ENCODE measurements around the gene ARF3. TPM values are rescaled to one million over a fixed set of nuclear protein-coding genes. Genes with fewer than 3 reads are reported as not detected.

Gene ARF3
- polyA plus RNA-seq, 1 of the 3 experiments (the other 2 are of a cell fraction) = 204 TPM

DNA sequence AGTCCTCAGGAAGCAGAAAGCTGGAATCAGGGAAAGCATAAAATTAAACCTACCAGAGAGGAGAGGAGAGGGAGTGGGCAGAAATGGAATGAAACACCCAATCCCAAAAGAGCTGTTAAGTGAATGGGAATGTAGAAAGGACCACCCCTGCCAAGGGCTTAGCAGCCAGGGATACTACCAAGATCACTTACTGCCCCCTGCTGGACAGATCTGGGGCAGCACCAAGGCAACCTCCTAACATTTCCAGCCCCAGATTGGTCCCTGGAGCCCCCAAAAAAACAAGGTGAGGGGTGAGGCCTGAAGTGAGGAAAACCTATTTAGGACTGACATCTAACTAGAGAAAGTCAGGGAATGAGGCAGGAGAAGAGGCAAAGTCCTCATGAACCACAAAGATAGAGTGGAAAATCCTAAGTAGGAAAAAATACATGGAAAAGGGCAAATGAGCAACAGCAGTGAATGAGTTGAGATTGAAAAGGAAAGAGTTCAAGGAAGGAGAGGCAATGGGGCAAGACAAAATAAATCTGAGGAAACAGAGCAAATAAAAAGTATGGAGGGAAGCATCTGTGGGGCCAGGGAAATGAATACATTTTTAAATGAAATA lies 20.8 kb downstream of the ARF3 start:
- DNase-seq = peak; percentile 88
- POLR2A ChIA-PET = no interaction called here
- Histone ChIP-seq H4K20me1 (ENCODE audit: insufficient read depth) (peaks cover 53% of the 10 kb centered on the region), H3F3A (replicated peaks; ENCODE audit: insufficient read depth) (peaks cover 17% of the 10 kb centered on the region), H3K27me3 (ENCODE audit: insufficient read depth) (no peaks in the 10 kb centered on the region), H3K4me1 (ENCODE audit: control insufficient read depth in 1 of 2, insufficient read depth in 2 of 2, low read depth in 1 of 2, low read length in 1 of 2) (no peaks in the 10 kb centered on the region), H3K9me3 (no peaks in the 10 kb centered on the region), H3K9me2 (no peaks in the 10 kb centered on the region), H3K27ac (ENCODE audit: low read depth in 2 of 2, low read length in 1 of 2) (no peak overlapping the region), H3K9ac (no peak overlapping the region), H3K4me3 (ENCODE audit: low read depth in 2 of 2, low read length in 1 of 2) (peak overlapping the region in 1 of 2 experiments; percentile 31; a peak in 1 of 4 replicates), H2AFZ (ENCODE audit: low read depth) (no peak overlapping the region), H3K4me2 (no peak overlapping the region), H3K36me3 (replicated peaks in 1 of 2; ENCODE audit: control insufficient read depth in 1 of 2, insufficient read depth in 2 of 2, low read length in 1 of 2) (peaks cover 42 to 74% of the 10 kb centered on the region in 2 experiments), H3K79me2 (ENCODE audit: insufficient read depth) (peaks cover 6% of the 10 kb centered on the region; the same call in 1 of the 2 replicates)
- CTCF ChIA-PET = interaction anchor here (0.6 to 4.6 kb wide), 34 partner anchors 8 to 97 kb away, joined by 3 to 31 read pairs (median 5); partner anchors contain the start of genes DDN, DDX23, FKBP11 and RND1
- no peak for TF ChIP-seq TAF1 (IDR thresholded peaks at IDR 0.05; ENCODE audit: borderline replicate concordance, low read depth, low read length)
- no peak for TF ChIP-seq GATA2 (CRISPR knock-in tag; IDR thresholded peaks at IDR 0.05)
- peak; percentile 51 for TF ChIP-seq SMC3 (IDR thresholded peaks at IDR 0.05; ENCODE audit: low read depth, low read length)
- no peak for TF ChIP-seq TCF12 (IDR thresholded peaks at IDR 0.05)
- TF ChIP-seq, protein P1, sequence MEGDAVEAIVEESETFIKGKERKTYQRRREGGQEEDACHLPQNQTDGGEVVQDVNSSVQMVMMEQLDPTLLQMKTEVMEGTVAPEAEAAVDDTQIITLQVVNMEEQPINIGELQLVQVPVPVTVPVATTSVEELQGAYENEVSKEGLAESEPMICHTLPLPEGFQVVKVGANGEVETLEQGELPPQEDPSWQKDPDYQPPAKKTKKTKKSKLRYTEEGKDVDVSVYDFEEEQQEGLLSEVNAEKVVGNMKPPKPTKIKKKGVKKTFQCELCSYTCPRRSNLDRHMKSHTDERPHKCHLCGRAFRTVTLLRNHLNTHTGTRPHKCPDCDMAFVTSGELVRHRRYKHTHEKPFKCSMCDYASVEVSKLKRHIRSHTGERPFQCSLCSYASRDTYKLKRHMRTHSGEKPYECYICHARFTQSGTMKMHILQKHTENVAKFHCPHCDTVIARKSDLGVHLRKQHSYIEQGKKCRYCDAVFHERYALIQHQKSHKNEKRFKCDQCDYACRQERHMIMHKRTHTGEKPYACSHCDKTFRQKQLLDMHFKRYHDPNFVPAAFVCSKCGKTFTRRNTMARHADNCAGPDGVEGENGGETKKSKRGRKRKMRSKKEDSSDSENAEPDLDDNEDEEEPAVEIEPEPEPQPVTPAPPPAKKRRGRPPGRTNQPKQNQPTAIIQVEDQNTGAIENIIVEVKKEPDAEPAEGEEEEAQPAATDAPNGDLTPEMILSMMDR (IDR thresholded peaks at IDR 0.05) = peak; percentile 94
- TF ChIP-seq, protein P2, sequence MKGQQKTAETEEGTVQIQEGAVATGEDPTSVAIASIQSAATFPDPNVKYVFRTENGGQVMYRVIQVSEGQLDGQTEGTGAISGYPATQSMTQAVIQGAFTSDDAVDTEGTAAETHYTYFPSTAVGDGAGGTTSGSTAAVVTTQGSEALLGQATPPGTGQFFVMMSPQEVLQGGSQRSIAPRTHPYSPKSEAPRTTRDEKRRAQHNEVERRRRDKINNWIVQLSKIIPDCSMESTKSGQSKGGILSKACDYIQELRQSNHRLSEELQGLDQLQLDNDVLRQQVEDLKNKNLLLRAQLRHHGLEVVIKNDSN (IDR thresholded peaks at IDR 0.05; ENCODE audit: borderline replicate concordance, low read depth) = no peak
- TF ChIP-seq RFX5 (IDR thresholded peaks at IDR 0.05; ENCODE audit: low read length) = no peak
- TF ChIP-seq RAD21 (IDR thresholded peaks at IDR 0.05; ENCODE audit: low read length) = peak; percentile 73

- H4K20me1 ChIP-seq (ENCODE audit: insufficient read depth) = peaks cover 35% of the 10 kb centered on the region
- no peak overlapping the region for H3K27ac ChIP-seq (ENCODE audit: low read depth in 2 of 2, low read length in 1 of 2)
- DNase-seq = peak; percentile 33
- H3K9ac ChIP-seq = no peak overlapping the region
- POLR2A ChIA-PET = no interaction called here
- CTCF ChIA-PET = interaction anchor here (1.0 to 4.6 kb wide), 12 partner anchors 10 to 154 kb away, joined by 3 to 31 read pairs (median 4); partner anchors contain the start of genes DDX23, FKBP11 and WNT1
- peaks cover 57 to 69% of the 10 kb centered on the region in 2 experiments for H3K36me3 ChIP-seq (replicated peaks in 1 of 2; ENCODE audit: control insufficient read depth in 1 of 2, insufficient read depth in 2 of 2, low read length in 1 of 2)
- 100% methylated on average over 1 of the region's 1 CpG for WGBS (ENCODE audit: low lambda C conversion rate)
- no peaks in the 10 kb centered on the region for H3K9me3 ChIP-seq
- peaks cover 4% of the 10 kb centered on the region; the same call in 1 of the 2 replicates for H3K79me2 ChIP-seq (ENCODE audit: insufficient read depth)
- H3K4me3 ChIP-seq (ENCODE audit: low read depth in 2 of 2, low read length in 1 of 2) = no peak overlapping the region
- no peak overlapping the region for H3K4me2 ChIP-seq
- H3F3A ChIP-seq (replicated peaks; ENCODE audit: insufficient read depth) = peaks cover 19% of the 10 kb centered on the region
- TF ChIP-seq TCF12 (IDR thresholded peaks at IDR 0.05) = no peak
- TF ChIP-seq, protein P1 (IDR thresholded peaks at IDR 0.05) = peak; percentile 35
- TF ChIP-seq USF2 (IDR thresholded peaks at IDR 0.05; ENCODE audit: borderline replicate concordance, low read depth, low read length) = no peak
- TF ChIP-seq RAD21 (IDR thresholded peaks at IDR 0.05; ENCODE audit: low read length) = peak; percentile 34
- TF ChIP-seq, protein P2 (IDR thresholded peaks at IDR 0.05; ENCODE audit: borderline replicate concordance, low read depth) = no peak
- H3K27me3 ChIP-seq (ENCODE audit: insufficient read depth) = no peaks in the 10 kb centered on the region
- H2AFZ ChIP-seq (ENCODE audit: low read depth) = no peak overlapping the region
- H3K9me2 ChIP-seq = no peaks in the 10 kb centered on the region
- no peaks in the 10 kb centered on the region for H3K4me1 ChIP-seq (ENCODE audit: control insufficient read depth in 1 of 2, insufficient read depth in 2 of 2, low read depth in 1 of 2, low read length in 1 of 2)
Measured at GRCh38 chr12:48934312-48934706, 23.0 kb downstream of the ARF3 start.

All from SK-N-SH (cell line).